Measurements from ENCODE around the gene NUB1.

DNA sequence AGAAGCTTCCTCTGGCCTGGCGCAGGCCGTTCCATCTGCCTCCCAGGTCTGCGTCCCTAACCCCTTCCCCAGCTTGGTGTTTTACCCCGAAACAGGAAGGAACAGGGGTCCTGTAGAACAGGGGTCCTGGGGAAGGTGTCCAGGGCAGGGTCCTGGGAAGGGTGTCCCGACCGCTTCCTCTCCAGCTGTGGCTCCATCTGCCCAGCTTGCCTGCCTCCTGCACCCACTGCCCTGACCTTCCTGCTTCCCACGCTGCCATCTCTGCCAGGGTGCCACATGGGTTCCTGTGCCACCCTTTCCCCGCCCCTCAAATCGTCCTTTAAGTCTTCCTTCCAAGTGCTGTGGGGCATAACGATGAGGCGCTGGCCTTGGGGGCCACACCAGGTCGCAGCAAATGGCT is 35.8 kb downstream of the NUB1 start:
- TF ChIP-seq, protein P1, sequence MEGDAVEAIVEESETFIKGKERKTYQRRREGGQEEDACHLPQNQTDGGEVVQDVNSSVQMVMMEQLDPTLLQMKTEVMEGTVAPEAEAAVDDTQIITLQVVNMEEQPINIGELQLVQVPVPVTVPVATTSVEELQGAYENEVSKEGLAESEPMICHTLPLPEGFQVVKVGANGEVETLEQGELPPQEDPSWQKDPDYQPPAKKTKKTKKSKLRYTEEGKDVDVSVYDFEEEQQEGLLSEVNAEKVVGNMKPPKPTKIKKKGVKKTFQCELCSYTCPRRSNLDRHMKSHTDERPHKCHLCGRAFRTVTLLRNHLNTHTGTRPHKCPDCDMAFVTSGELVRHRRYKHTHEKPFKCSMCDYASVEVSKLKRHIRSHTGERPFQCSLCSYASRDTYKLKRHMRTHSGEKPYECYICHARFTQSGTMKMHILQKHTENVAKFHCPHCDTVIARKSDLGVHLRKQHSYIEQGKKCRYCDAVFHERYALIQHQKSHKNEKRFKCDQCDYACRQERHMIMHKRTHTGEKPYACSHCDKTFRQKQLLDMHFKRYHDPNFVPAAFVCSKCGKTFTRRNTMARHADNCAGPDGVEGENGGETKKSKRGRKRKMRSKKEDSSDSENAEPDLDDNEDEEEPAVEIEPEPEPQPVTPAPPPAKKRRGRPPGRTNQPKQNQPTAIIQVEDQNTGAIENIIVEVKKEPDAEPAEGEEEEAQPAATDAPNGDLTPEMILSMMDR (IDR thresholded peaks at IDR 0.05): no peak
- no peak for TF ChIP-seq POLR2AphosphoS5 (IDR thresholded peaks at IDR 0.05)
- TF ChIP-seq POLR2A (IDR thresholded peaks at IDR 0.05): no peak
- TF ChIP-seq EP300 (IDR thresholded peaks at IDR 0.05): no peak
